ENCODE measurements around the gene C9orf43.
A peak's percentile ranks its signal among the peaks of the same experiment; 100 is the strongest.
"Not testable (repeated sequence)": the region's sequence is repeated elsewhere in the genome, so short reads cannot be mapped to it uniquely, and the experiment has no call there.

The C9orf43 gene

DNA sequence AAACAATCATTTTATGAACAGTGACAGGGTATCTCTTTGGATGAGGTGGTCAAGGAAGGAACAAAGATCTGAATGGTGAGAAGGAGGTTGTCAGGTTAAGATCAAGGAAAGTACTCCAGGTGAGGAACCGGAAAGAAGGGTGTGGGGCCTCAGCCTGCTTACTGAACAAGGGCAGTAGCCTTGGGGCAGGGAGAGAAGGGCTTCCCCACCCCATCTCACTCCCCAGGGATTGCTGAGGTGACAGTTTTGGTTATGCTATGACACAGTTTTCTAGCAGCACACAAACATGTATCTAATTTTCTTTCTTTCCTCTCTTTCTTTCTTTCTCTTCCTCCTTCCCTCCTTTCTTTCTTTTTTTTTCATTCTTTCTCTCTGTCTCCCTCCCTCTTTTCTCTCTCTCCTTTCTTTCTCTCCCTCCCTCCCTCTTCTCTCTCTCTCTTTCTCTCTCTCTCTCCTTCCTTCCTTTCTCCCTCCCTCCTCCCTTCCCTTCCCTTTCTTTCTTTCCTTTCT is 29.6 kb upstream of the C9orf43 start:
- DNase-seq = no peak

DNA sequence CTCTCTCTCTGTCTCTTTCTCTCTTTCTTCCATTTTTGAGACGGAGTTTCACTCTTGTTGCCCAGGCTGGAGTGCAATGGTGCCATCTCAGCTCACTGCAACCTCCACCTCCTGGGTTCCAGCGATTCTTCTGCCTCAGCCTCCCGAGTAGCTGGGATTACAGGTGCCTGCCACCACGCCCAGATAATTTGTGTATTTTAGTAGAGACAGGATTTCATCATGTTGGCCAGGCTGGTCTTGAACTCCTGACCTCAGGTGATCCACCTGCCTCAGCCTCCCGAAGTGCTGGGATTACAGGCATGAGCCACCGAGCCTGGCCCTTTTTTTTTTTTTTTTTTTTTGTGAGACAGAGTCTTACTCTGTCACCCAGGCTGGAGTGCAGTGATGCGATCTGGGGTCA is 29.1 kb upstream of the C9orf43 start:
- DNase-seq = not testable (repeated sequence)

DNA sequence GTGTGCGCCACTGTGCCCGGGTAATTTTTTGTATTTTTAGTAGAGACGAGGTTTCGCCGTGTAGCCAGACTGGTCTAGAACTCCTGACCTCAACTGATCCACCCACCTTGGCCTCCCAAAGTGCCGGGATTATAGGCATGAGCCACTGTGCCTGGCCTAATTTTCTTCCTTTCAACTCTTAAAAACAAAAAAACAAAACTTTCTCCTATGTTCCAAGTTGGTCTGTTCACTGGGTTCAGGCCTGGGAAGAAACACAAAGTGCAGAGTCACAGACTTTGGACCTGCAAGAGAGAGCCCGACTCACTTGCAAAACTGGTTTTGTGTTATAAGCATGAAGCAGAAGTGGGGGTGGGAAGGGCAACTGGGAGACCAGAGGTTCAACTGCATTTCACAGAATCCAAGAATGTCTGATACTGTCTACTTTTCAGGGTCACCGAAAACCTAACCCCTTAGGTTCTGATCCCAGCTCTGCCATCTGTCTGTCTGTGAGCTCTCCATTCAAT is 28.6 kb upstream of the C9orf43 start:
- no peak for DNase-seq

DNA sequence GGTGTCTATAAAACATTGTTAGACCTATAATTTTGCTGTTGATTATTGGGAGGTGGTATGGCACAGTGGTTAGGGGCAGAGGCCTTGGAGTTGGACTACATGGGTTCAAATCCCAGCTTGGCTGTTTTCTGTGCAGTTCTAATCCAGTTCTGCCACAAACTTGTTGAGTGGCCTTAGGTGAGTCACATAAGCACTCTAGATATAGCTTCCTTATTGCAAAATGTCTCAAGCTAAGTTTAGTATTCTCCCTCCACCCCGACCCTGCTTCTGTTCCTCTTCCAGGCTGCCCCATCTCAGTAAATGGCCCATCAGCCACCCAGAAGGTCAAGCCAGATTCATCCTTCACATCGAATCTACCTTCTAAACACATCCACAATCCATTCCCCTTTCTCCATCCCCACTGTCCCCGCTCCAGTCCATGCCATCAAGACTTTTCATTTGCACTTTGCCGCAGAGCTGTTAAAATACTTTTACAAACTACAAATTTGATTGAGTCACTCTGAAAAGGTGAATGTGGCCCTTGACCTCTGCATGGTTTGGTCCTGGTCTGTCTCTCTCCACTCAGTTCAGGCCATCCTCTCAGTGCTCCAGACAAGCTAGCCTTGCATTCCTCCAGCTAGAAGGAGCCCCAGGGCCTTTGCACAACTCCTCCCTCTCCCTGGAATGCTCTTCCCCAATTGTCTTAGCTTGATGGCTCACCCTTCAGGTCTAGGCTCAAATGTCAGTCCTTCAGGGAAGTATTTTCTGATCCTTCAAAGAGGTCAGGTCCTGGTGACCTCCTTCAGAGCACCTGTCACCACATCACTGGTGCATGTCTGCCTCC is 23.8 kb upstream of the C9orf43 start:
- DNase-seq = no peak

DNA sequence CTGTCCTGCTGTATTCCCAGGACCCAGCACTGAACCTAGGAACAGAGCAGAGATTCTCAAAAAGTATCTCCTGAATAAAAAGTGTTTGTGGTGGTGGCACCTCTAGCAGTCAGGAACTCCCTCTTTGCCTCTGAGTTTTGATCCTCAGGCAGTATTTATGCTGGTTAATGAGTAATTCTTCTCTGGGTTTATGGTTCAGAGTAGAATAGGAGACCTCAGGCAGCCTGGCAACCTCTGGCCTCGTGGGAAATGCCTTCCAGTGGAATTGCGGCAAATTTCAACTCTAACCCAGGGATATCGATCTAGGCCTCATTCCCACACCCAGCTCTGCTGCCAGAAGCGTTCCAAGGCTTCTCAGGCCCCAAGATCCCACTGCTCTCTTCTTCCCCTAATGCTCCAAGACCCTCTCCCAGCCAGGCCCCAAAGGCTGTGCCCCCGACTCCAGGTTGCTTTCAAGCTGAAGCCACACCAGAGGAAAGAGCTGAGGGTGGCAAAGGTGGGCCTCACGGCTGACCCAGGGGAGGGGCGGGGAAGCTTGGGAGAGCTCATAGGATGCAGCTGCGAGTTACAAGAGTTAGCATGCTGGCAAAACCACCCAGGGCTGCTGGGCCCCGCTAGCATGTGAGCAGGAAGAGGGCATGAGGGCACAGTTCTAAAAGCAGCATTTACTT is 22.9 kb upstream of the C9orf43 start:
- DNase-seq = no peak

DNA sequence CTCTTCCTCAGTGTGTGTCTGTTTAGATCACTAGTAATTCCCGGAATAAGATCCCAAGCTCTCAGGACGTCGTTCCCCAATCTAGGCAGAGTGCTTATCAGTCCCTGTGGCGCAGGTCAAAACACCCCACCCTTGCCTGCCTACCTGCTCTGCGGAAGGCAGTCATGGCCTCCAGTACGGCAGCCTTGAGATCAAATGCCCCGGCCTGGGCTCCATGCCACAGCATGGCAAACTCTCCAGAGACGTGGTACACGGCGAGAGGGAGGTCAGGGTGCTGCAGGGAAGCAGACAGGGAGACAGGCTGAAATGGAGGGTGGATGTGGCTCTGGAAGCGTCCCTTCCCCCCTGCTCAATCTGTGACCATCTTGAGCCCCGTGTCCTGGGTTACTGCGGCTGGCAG is 21.7 kb upstream of the C9orf43 start:
- DNase-seq = no peak

DNA sequence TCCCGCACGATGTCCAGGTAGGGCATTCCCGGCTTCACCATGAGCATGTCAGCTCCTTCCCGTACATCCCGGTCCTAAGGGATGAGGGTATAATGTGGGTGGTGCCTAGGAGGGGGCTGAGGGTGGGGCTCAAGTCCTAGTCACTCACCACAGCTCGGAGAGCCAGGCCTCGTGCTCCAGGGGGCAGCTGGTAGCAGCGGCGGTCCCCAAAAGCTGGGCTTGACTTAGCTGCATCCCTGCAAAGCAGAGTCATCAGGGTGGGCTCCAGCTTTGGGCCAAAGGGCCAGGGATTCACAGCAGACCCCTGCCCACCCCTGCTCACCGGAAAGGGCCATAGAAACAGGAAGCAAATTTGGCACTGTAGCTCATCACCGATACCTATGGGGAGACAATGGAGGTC is 21.1 kb upstream of the C9orf43 start:
- DNase-seq = no peak

DNA sequence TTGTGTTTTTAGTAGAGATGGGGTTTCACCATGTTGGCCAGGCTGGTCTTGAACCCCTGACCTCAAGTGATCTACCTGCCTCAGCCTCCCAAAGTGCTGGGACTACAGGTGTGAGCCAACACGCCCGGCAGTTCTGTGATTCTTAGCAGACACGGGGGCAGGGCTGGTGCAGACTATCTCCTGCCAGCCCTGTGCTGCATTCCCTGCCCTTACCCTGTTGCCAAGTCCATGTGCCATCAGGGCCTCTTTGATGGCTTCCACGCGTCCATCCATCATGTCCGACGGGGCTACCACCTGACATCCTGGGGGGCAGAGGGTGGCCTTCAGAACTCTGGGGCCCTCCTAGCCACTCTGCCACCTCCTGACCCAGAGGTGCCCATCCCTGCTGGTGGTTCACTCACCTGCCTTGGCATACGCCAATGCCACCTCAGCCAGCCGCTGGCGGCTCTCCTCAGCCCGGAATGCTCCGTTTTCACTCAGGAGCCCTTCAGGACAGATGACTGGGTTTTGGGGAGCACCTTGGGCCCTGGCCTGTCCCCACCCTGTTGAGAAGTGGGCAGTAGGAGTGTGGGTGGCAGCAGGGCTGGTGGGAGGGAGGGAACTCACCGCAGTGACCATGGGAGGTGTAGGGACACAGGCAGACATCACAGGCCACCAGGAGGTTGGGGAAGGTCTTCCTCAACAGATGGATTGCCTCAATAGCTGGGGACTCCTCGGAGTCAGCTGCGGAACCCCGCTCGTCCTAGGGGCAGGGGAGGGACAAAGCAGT is 20.2 kb upstream of the C9orf43 start:
- no peak for DNase-seq

DNA sequence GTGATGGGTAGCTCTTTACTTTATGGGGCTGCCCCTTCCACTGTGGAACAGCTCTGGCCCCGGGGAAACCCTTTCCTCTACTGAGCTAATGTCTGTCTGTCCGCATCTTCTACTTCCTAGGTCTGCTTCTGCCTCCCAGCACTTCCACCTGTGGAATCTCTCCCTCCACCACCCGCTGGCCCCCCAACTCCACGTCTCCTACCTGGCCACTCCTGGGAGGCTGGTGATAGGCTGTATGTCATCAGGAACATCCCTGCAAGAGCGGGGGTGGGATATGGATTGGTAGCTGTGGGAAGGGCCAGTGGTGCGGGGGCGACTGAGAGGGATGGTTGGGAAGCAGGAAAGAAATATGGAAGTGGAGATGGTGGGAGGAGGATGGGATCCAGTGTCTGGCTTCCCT is 18.6 kb upstream of the C9orf43 start:
- DNase-seq = no peak

DNA sequence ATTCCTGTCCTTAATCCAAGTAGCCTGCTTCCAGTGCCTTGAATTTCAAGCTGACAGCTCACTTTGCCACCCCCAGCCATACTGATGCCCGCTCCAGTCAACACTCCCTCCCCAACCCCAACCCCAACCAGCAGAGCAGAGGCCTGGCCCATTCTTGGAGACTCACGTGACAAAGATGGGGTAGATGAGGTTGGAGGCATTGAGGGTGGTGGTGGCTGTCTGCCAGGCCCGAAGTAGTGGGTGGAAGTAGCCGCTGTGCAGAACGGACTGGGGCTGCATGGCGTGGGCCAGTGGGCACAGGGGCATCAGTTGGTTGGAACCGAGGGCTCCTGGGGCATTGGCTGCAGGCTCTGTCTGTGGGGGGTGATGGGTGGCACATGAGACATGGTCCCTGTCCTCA is 17.3 kb upstream of the C9orf43 start:
- peak in 35 of 56 donors; percentile 3 to 68 (median 26) for DNase-seq

DNA sequence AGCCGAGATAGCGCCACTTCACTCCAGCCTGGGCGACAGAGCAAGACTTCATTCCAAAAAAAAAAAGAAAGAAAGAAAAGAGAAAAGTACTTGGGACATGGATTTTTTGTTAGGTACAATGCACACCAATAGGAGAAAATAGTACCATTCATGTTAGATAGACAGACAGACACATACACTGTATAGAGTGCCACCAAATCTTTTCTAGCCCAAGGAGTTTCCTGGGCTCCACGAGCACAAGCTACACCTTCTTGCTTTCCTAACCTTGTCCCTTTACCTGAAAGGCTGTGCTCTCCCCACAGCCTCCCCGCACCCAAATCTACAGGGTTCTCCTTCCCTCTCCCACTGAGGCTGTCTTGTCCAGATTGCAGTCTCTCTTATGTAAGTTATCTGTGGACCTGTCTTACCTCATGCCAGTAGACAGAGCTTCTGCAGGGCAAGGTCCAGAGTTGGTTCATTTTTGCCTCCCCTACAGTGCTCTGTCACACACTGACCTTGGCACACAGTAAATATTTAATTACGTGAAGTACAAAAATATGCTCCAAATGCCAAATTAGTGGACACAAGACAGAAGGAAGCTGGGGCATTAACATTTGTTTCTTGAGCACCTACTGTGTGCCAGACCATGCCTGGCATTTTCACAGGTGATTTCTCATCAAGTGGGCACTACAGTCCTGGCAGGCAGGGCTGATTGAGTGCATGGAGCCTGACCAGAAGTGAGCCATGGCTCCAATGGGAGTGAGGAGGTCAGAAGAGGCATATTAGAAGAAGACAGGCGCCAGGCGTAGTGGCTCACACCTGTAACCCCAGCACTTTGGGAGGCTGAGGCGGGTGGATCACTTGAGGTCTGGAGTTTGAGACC is 15.3 kb upstream of the C9orf43 start:
- DNase-seq = no peak

DNA sequence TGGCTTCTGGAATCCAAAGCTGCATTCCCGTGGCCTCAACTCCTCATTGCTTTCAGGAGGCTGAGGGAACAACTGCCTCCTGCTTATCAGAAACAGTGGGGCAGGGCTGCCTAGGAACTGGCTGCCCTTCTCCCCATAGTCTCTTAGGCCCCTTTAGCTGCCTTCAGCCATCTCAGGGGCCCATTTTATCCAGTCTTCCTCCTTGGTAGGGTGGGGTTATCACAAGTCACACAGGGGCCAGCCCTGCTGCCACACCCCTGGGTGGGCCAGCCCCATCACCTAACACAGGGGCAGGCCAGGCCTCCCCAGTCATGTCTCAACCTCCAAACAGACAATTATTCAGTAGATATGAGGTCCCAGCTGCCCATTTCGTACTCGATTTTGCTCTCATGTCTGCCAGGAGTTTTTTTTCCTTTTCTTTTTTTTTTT is 13.3 kb upstream of the C9orf43 start:
- DNase-seq = no peak

DNA sequence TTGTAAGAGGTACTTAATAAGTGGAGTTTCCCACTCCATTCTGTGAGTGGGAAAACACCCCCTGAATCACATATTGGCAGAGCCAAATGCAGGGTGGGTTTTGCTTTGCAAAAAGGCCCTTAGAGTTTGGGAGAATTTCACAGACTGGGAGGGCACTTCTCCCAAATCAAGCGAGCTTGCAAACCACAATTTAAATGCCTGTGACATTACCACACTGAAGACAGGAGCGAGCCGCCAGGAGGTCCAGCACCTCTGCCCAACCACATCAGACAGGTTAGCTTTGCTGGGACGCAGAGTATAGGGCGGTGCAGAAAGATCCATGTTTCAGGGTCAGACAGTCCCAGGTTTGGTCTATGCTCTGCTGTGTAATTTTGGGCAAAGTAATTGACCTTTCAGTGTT is 11.8 kb upstream of the C9orf43 start:
- DNase-seq = no peak

DNA sequence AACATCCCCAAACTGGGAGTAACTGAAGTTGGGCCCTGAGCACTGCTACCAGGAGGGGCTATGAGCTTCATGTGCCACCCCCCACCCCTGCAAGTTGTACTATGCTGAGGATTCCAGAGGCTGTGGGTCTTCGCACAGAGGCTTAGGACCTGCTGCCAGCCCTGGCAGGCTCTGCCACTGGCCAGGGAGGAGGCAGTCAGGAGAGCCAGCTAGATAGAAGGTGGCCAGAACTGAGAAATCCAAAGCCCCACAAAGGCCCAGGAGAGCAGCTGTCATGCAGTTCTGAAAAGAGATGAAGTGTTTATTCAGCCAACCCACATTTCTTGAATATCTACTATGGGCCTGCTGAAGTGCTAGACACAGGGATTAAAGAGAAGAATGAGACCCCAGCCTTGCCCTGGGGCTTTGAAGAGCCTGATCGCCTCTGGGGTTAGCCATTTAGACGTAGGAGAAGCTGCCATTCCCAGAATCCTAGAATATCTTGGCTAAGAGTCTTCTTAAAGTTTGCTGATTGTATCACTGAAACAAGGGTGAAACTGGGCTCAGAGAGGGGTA is 10.8 kb upstream of the C9orf43 start:
- DNase-seq = no peak

DNA sequence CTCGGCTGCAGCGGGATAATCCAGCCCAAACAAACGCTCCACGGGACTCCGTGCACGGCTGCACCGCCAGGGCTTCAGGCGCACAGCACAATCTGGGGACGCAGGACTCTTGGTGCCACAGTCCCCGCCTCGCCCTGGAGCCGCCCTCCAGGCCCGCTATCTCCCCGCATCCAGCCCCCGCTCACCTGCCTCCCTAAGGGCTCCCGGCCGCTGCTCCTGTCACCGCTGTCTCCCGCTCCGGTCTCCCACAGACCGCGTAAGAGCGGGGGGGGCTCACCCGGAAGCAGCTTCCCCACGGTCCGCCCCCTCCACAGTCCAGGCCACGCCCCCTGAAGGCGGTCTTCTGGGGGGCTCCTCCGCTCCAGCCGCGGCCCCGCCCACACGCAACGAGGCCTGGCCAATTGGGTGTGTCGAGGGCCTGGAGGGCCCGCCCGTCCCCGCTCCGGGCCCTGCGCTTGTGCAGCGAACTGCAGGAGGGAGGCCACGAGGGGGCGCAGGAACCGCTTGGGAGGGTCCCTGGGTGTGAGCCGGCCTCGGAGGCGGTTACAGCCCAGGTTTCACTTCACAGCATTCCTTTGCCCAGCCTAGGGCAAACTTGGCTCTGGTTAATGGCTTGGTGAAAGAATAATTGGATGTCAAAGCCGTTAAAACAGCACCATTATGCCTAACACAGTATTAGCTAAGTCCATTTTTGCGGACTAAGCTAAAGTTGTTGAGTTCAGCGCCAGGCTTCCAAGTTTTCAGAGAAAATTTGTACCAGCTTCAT is 9.3 kb upstream of the C9orf43 start, which contains the start of gene ALAD:
ALAD (minus strand) TSS at position 258 of the 766 bp plus-strand sequence. CDS start 7,725 bp downstream, outside the sequence.
- DNase-seq = peak; percentile 83 to 100 (median 98)

DNA sequence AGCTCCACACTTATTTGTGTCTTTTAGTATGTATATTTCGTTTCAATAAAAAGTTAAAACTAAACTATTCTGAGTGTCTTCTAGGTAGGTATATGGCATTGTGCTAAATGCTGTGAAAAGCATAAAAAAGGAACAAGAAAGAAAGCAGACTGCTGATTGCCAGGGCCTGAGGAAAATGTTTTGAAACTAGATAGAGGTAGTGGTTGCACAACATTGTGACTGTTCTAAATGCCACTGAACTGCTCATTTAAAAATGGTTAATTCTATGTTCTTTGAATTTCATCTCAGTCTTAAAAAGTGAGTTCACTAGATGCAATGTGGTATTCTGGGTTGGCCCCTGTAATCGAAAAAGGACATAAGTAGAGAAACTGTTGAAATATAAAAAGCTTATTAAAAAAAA is 6.9 kb upstream of the C9orf43 start:
- no peak for DNase-seq

DNA sequence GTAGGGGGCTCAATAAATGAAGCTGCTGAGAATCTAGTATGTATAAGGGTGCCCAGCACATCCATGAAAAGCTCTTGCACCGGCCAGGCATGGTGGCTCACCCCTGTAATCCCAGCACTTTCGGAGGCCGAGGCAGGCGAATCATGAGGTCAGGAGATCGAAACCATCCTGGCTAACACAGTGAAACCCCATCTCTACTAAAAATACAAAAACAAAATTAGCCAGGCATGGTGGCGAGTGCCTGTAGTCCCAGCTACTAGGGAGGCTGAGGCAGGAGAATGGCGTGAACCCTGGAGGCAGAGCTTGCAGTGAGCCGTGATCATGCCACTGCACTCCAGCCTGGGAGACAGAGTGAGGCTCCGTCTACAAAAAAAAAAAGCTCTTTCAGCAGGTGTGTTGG is 4.2 kb upstream of the C9orf43 start:
- DNase-seq = not testable (repeated sequence)

DNA sequence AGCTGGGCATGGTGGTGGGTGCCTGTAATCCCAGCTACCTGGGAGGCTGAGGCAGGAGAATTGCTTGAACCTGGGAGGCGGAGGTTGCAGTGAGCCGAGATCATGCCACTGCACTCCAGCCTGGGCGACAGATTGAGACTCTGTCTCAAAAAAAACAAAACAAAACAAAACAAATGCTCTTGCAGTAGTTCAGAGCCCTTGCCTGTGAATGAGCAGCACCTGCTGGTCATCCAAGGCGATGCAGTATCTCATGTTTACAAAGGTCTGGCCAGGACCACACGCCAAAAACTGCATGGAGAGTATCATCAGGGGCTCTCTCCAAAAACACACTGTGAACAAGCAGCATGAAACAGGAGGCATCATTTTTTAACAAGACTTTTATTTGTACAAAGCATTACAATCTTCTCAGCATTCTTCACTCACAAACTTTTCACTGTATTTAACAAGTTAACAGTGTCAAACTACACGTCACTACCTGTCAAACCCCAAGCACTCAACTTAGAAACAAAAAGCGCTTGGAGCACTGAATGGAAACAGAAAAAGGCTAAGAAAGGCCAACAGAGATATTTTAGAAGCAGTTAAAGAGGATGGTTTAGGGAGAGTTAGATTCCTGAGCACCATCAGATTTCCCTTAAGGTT is 3.6 kb upstream of the C9orf43 start:
- DNase-seq = peak in 30 of 56 donors; percentile 1 to 65 (median 16)

DNA sequence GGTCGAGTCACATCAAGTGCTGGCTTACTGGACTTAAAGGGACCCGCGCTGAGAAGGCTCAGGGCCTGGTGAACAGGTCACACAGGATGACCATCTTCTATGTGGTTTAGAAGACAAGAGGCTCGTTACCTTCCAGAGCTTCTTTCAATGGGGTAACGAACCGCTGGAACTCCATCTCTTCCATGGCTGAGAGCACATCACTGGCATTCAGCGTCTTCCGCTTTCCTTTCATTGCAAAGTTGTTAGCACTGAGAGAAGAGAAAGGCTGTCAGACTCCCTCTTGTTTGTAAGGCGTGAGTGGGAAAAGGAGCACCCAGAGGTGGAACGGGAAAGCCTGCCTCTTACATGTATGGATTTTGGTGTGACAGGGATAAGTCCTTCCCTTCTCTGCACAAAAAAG is 1.1 kb upstream of the C9orf43 start:
- no peak for DNase-seq
